ENCODE measurements around the gene CYFIP1.

Gene CYFIP1

DNA sequence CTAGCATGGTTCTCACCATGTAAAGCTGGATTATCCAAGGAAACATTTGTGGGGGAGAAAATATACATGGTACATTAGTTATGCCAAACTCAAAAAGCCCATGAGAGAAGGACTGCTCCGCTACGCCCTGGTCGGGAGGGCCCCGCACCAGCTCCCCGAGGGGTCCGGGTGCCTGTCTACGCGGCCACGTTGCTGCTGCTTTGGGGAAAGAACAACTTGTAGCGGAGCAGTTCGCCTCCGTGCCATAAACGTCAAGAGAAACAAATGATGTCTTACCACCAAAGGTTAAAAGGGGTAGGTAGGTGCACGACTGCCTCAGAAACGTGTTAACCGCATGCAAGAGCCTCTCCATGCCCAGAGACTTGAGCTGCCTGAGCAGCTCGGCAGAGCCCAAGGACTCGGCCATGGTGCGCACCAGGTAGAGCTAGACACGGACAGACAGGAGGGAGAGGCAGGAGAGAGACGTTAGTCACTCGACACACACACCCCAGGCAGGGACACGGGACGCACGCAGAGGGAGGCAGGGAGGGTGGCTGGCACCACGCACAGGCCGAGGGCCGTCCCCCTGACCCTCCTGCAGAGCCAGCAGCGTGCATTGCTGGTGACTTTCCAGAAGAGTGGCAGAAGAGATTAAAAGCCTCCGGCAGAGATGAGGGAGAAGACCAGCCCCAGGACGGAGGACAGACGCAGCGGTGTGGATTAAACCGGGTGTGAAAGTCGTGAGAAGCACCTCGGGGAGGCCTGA is 63.4 kb downstream of the CYFIP1 start:
- no peak for DNase-seq (ENCODE audit: low read depth)

DNA sequence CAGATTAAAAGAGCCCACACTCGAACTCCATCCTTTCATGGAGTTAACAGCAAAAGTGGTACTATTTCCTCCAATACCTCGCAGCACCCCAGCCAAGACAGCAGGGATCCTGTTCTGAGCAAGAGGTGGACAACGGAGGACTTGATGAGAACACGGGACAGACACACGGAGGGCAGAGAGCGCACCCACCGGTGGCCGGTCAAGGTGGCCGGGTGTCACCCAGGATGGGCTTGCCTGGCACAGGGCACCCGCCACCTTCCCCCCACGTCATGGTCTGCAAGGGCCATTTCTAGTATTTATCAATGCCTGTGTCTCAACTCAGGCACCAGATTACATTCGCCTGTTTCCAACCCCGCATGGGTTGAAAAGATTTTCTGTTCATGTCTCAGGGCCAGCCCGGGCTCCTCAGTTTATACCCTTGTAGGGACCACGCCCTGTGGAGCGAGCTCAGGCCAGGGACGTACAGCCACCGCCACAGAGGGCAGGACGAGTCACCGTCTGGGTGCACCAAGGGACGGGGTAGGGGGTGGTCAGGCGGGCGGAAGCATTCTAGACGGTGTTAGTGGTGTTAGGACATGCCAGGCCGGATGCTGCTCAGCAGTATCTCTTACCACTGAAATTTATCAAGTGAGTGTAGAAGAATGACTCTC is 64.2 kb downstream of the CYFIP1 start:
- DNase-seq (ENCODE audit: low read depth) = no peak

DNA sequence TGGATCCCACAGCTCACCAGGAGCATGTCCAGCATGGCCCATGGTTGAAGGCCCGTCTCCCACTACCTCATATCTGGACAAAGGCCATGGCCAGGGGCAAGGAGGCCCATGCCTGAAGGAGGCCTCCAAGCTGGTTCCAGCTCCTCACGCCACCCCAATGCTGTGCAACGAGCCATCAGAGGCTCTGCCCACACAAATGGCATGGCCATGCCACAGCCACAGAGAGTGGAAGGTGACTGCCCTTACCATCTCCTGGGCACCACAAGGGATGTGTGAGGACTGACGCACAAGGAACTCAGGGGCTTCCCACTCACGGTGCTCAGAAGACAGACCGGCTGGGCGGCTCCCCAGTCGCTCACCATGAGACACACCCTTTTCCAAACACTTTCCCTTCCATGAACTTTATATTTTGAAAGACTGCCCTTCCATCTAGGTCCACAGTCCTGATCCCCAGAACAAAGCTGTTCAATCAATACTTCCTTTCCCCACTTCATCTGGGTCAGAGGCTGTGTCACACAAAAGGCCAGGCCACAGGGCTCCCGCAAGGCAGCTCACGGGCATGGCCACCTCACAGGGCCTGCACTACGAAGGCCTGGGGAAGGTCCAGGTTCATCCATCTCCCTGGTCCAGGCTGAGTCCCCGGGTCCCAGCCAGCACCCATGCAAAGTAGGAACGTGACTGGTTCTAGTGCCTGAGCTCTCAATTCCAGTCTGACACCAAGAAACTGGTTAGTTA is 66.4 kb downstream of the CYFIP1 start:
- DNase-seq (ENCODE audit: low read depth) = no peak

DNA sequence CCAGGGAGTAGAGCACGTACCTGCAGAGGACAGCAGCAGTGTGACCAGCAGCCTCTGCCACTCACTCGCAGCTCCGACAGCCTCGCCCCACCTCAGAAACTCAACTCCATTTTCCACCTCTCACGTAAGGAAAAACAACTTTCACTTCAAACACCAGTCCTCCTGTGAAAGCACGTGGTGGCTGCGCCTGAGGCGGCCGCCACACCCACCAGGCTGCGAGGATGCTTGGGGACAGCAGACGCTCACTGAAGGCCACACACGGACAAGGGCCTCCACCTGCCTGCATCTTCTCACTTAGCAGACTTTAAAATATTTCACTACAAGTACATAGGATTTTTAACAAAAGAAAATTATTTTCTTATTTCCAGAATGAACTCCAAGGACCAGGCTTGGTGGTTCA is 67.9 kb downstream of the CYFIP1 start:
- DNase-seq (ENCODE audit: low read depth) = no peak

DNA sequence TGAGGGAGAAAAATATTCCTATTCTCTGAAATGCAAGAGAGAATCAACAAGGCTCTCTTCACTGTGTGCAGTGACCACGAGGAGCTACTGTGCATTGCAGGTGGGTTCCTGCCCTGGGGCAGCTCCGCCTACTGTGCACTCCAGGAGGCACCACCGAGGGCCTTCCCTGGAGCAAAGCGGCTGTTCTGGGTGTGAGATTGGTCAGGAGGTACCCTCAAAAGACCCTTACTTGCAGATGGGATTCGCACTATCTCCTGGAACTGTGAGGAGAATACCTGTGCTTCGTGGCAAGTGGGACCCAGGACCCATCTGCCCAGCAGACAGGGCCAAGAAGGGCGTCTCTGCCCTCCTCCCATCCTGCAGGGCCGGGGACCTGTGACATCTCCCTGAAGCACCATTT is 68.9 kb downstream of the CYFIP1 start:
- no peak for DNase-seq (ENCODE audit: low read depth)

DNA sequence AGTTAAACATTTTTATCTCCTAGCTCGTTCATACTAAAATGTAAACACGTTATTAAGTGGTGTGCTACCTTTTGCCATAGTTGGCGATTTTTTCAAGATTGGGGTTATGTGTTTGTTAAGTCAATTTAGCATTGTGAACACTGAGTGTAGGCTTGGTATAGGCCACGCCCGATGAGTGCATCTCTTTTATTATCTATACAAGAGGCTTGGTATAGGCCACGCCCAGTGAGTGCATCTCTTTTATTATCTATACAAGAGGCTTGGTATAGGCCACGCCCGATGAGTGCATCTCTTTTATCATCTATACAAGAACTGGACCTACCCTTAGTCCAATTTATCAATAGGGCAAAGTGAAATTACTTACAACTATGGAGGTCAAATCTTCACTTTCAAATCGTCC is 71.3 kb downstream of the CYFIP1 start:
- no peak for DNase-seq (ENCODE audit: low read depth)

DNA sequence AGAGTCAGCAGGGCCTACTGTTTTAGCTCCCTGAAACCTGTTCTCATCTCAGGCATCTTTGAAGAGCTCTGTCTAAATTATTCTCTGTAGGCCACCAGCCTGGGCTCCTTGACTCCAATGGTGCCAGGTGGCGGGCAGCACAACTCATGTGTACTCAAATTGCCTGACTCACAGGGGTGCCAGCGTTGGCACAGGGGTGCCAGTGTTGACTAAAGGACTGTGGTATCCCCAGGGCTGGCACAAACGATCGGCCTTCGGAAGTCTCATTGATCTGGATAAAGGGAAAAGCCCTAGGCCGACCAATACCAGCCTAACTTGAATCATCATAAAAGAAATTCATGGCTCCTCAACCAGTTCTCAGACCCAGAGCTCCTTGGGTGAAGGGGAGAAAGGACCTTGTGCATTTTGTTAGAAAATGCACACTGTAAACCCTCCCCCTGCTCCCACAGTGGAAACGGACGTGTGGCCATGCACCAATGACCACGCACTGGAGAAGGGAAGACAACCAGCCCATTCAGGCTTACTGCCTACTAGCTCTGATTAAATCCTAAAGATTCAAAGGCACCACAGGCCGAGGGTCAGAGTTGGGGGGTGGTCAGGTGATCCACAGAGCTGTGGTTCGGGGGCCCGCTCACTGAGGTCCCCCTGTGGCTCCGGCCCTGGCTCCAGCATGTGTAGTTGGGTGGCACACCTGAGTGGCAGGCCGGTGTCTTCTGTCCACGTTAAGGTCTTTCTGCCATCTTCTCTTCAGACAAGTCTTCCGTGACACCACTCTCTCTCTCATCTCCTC is 72.8 kb downstream of the CYFIP1 start:
- no peak for DNase-seq (ENCODE audit: low read depth)

DNA sequence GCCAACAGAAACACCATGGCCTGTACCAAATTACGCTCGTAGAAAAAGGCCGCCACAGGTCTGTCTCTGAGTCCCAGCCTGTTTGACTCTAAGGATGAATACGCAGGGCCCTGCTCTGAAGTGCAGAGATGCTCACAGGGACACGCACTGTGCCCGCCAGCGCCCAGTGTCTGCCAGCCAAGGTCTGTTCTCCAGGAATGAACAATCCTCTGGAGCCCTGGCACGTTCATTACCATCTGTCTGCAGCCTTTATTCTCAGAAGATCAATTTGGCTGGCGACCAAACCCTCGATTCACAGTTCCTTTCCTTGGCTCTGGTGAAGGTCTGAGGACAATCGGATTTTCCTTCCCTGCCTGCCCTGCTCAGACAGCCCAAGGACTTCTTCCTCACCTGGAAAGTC is 75.4 kb downstream of the CYFIP1 start:
- no peak for DNase-seq (ENCODE audit: low read depth)

DNA sequence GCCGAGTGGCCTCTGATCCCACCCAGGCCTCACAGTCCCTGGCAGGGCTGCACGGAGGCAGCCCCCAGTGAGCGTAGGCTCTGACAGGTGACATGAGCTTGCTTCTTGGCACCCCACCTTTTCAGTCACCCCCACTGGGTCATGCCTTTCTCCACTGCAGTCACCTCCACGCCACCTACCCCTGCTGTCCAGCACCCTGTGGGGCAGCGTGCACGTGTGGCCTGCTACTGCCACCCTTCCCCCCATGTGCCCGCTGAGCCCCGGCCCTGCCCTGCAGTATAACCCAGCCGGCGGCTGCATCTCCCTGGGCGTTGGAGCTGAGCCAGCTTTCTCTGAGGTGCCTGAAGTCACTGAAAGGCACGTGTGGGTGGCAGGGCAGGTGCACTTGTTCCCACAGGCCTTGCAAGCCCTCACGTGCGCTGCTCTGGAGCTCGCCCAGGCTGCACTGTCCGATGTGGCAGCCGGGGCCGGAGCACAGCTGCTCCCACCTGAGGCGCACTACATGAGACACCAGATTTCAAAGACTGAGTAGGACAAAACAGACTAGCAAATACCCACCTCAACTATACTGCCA is 76.1 kb downstream of the CYFIP1 start:
- DNase-seq (ENCODE audit: low read depth) = no peak

DNA sequence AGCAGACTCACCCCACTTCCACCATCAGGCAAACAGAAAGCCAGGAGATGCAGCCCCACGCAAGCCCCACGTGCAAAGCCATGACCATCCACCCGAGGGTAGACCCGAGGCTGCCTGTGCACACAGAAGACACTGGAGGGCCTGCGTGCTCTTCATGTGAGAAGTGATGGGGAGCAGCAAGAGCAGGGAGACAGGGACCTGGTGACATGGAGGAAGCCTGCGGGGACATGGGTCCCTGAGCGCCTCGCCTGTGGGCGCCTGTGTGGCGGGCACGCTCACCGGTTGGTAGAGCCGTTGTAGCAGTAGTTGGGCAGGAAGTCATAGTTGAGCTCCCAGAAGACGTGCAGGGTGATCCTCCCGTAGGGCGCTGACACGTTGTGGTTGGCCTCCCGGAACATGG is 76.7 kb downstream of the CYFIP1 start:
- DNase-seq (ENCODE audit: low read depth) = no peak

DNA sequence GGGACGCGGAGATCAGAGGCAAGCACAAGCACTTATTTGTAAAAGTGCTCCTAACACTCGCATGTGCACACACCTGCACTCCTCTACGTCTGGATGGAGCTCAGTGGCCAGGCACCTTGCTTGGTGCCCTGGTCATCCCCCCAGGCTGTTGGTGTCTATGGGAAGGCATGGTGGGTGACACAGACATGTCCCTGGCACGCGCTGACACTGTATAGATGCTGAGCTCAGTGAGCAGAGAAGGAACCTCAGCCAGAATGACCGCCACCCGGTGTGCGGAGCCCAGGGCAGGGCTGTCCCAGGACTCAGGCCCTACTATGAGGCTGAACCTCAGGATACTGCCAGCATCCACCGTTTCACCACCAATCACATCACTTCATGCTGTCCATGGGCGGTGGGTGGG is 77.2 kb downstream of the CYFIP1 start:
- no peak for DNase-seq (ENCODE audit: low read depth)

DNA sequence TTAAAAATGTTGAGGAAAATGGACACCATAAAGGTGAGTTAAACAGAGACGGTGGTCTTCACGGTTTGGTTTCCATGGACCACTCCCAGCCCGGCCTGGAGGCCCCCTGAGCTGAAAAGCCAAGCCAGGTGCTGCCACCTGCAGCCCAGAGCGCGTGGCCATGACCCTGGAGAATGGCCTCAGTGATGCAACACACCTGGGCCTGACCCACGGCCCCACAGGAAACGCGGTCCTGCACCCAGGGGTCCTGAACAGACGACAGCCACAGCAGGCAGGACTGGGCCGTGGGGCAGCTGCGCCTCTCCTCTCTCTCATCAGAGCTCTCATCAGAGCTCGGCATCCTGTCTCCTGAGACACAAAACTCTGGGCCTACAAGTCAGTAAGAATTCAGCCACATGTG is 77.6 kb downstream of the CYFIP1 start:
- DNase-seq (ENCODE audit: low read depth) = no peak

DNA sequence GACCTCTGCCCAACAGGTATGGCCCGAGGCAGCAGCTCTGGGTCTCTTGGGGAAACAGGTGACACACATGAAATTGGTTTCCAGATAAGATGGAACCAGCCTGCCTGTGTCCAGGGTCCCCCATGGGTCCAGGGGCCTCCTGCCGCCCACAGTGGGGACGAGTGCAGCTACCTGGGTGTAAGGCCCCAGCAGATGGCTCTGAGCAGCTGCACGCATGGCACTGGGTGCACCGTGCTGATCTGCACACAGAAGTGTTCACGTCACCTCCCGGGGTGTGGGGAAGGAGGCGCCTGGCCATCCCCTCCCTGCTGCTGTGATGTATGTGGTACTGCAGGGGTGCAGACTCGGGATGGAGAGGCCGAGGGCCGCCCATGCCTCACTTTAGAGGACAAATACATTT is 78.1 kb downstream of the CYFIP1 start:
- DNase-seq (ENCODE audit: low read depth) = no peak

DNA sequence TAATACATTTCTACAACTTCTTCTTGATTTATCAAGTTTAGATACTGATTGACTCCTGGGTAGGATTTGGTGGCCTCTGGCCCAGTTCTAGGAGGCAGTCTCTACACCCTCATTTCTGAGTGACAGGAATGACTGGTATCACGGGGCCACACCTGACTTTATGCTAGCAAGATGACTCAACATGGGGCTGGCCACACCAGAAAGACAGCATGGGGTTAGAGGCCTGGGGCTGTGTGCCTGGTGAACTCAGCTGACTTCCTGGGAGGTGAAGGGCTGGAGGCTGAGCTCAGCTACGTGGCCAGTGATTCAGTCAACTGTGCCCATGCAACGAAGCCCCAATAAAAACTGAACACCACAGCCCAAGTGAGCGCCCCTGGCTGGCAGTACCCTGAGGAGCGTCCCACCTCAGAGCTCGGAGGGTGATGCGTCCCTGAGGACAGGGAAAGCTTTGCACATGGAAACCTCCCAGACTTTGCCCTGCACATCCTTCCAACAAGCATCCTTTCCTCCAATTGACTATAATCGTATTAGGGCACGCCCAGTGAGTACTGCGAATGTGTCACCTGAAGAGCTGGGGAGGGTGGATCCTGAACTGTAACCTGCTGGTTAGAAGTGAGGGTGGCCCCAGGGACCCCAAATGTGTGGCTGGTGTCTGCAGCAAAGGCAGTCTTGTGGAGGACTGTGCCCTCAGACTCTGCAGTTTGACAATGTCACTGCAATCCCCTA is 84.5 kb downstream of the CYFIP1 start:
- no peak for DNase-seq (ENCODE audit: low read depth)

DNA sequence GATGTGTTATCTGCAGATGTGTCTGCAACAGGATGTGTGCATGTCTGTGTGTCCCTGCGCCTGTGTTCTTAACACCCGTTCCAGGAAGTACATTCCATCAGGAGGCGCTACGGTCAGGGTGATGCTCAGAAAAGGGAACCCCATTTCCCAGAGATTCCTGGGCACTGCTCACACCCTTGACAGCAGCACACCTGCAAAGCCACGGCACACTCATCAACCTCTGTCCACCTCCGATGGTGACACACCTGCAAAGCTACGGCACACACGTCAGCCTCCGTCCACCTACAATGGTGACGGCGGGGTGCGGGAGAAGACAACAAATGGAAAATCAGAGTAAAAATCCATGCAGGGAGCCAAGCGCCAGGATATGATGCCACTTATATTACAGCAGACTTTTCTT is 86.3 kb downstream of the CYFIP1 start:
- no peak for DNase-seq (ENCODE audit: low read depth)

DNA sequence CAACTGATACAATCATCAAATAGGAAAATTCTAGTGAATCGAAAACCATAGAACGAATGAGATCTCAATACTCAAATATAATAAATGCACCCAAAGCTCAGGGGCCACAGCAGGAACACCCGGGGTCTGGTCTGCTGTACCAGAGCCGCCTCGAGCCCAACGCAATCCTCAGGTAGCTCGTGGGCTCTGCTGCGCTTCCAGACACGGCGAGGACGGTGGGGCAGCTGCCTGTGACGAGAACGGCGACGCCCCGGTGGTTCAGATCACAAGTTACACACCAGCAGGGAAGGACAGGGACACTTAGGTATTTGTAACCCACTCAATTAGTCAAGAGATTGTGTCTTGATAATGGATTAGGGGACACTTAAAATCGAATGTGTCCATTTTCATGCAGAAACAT is 87.1 kb downstream of the CYFIP1 start:
- no peak for DNase-seq (ENCODE audit: low read depth)

DNA sequence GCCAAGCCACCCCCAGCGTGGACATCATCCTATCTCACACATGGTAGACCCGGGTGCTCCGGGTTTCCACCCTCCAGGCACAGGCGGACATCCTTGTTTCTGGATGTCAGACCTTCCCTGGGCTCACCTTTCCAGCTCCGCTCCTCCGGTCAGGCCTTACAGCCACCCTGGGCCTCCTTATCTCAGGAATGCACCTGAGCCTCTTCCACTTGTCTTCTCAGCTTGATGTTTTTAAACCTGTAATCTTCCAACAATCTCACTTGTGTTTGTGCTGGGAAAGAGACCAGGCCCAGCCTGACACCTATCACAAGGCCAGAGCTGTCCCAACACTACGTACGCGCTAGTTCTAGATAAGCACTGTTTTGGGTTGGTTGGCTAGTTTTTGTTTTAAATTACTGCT is 87.8 kb downstream of the CYFIP1 start:
- no peak for DNase-seq (ENCODE audit: low read depth)

DNA sequence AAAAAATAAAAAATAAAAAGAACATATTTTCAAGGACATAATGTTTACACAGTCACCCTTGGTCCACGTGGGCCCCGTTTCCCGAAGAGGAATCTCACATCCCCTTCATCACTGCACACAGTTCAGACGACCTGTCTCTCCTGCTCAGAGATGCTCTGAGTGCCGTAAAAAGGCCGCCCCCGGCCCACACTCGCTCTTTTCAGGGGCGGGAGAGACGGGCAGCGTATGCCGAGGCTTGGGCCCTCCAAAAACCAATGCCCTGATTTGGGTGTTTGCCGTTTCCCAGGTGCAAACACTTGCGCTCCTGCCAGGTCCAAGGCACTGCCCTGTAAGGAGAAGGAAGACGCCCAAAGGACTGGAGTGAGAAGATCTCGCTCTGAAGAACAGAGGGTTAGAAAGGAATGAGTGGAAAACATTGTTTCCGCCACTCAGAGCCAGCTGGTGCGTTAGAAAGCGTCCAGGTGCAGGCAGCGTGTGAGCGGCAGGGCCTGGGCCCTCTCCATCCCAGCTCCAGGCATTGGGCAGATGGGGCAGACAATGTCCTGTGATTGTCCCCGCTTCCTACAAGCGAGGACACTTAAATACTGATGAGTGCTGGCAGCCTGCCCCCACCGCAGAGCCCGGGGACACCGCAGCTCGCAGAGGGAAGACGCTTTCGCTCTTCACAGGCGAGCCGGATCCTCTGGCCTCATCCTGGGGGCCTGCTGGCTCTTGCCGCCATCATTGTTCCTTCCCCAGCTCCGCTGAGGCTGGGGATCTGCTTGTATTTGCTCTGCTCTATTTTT is 88.5 kb downstream of the CYFIP1 start:
- no peak for DNase-seq (ENCODE audit: low read depth)

DNA sequence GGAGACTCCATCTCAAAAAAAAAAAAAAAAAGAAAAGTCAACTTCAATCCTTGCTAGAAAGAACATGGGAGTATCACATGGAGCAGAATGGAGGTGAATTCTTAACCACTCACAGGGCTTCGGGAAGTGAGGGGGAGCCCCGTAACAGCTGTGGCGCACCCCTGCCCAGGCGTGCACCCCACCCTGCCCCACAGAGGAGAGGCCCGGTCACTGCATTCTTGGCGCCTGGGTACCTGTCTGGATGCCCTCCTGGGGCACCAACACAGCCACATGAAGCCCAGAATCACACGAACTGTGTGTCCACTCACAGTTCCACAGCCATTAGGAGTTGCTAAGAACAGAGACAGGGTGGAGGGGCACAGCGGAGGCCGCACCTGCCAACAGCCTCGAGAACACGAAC is 89.9 kb downstream of the CYFIP1 start:
- no peak for DNase-seq (ENCODE audit: low read depth)

DNA sequence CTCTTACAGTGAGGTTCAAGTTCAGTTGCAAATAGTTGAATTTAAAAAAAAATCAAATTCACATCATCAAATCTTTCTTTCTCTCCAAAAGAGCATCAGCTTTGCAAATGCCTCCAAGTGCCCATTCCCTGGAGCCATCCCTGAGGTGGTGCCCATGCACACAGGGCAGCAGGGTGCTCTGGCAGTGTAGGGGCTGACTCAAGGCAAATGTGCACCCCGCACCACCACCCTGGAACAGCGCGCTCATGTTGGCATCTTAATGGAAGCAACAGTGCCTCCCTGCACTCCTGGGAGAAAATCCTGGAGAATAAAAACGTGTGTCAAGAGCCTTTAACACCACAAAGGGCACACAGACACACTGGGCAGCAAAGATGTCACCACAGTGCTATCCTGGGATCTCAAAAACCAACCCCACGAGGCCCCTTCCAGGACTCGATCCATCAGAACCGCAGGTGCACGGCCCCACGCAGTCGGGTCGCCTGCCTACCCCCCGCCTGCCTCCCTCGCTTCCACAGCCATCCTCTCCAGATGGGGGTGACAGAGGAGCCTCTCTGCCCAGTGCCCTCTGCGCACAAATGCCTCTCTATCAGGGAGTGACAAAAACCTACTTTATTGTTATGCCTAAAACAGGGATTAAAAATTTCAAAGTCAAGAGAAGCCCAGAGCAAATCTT is 90.9 kb downstream of the CYFIP1 start:
- DNase-seq (ENCODE audit: low read depth) = no peak

Measured in activated T-helper 1 cell treated with Interleukin-2 at 50 U/mL for 16 hours (primary cell).